ENCODE results near the gene SMIM26.

Gene SMIM26

DNA sequence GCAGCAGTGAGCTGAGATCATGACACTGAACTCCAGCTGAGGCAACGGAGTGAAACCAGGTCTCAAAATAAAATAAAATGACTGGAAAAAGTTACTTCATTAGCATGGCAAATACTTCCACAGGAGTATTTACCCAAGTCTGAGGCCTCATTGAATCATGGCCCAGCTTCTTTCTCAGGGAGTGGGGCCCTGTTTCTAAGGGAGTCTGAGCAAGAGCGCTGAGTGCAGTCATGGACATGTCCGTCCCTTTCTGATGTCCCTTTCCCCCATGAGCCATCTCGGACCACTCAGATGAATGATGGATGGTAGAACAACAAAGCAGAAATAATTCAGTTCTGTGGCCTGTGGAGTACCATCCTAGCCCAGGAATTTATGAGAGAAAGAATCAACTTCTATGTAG, 12.8 kb downstream of the SMIM26 start:
- DNase-seq (ENCODE audit: low read depth, low spot score), result no peak

DNA sequence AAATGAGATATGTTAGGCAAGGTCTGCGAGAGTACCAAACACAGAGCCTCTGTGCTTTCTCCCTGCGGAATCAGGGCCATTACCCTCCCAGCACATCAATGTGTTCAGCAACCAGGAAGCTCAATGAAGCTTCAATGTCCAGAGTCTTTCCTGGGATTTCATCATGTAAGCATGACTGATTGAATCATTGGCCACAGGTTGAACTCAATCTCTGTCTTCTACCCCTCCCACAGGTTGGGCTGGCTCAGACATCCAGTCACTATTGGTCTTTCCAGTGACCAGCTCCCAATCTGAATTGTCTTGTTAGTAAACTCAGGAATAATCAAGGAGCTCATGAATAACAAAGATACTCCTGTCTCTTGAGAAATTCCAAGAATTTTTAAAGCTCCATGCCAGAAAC, 17.9 kb downstream of the SMIM26 start:
- DNase-seq (ENCODE audit: low read depth, low spot score), result no peak

- peak; percentile 46 for DNase-seq (ENCODE audit: low read depth, low spot score)
These were observed 20.7 kb downstream of the SMIM26 start, which contains the start of gene DTD1 for GRCh38 chr20:18587665-18588573. Gene DTD1 (plus strand): TSS chr20:18588054. CDS start chr20:18588073, 19 bp downstream.

GRCh38 chr20:18588574-18588933, 21.3 kb downstream of the SMIM26 start:
- DNase-seq (ENCODE audit: low read depth, low spot score), result no peak

- no peak for DNase-seq (ENCODE audit: low read depth, low spot score)
These were observed 22.9 kb downstream of the SMIM26 start for GRCh38 chr20:18589941-18590674.

GRCh38 chr20:18596270-18596669, 29.0 kb downstream of the SMIM26 start:
- DNase-seq (ENCODE audit: low read depth, low spot score), result no peak

- DNase-seq (ENCODE audit: low read depth, low spot score), result no peak
These were observed 42.5 kb downstream of the SMIM26 start for GRCh38 chr20:18609741-18610140.

GRCh38 chr20:18611492-18611891, 44.3 kb downstream of the SMIM26 start:
- no peak for DNase-seq (ENCODE audit: low read depth, low spot score)

DNA sequence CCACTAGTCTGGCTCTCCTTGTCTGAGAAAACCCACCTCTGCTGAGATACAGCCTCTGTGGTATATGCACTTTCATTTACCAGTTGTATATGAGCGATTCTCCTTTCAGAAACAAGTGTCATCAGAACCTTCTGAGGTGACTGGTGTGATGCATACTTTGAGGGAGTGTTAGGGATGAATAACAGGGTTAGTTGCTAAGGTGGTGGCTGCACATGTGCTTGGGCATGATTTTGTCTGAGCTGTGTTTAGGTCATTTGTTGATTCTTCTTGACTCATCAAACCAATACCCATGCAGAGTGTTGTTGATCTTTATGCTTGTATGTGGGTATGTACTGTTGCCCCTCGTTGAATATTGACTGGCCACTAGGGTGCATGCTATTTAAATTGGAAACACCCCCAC, 46.3 kb downstream of the SMIM26 start:
- no peak for DNase-seq (ENCODE audit: low read depth, low spot score)

DNA sequence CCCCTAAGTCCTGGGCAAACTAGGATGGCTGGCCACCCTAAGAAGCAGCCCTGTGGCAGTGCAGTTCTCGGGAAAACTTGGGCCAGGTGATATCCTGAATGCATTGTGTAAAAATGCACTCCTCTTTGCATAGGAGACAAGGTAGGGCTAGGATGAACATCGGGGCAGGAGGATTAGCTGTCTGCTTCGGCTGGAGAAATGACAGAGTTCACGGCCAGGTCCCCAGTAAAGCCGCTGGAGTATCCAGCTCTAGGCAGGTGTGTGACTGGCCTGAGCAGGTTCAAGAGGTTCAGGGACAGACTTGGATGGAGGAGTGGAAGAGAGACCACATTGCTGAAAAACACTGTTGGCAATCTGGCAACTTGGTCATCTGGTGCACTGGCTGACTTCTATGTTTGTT, 47.0 kb downstream of the SMIM26 start:
- no peak for DNase-seq (ENCODE audit: low read depth, low spot score)

- DNase-seq (ENCODE audit: low read depth, low spot score), result no peak
These were observed 47.9 kb downstream of the SMIM26 start for GRCh38 chr20:18615020-18615650.
